GM12878 (cell line): ENCODE results near the gene FGD5. TPM values are rescaled to one million over a fixed set of nuclear protein-coding genes. Genes with fewer than 3 reads are reported as not detected.
A peak's percentile ranks its signal among the peaks of the same experiment; 100 is the strongest.

Experiments
- BHLHE40 ChIP-seq, 2 experiments: fragments of 450-650 bp in 1 of 2; IDR thresholded peaks; 2 replicates each; pipeline ENCODE4 v1.6.1; 2011 to 2017; ENCODE audit warnings: low read depth in 2 of 2, borderline replicate concordance in 1 of 2, improper control_type of control experiment in 1 of 2, low read length in 1 of 2, mild to moderate bottlenecking in 1 of 2
- FOS ChIP-seq: IDR thresholded peaks from 3 replicates; pipeline ENCODE4 v1.6.1; 2011; ENCODE audit warnings: borderline replicate concordance; ENCODE audit not compliant: insufficient read length; ENCODE audit errors: extremely low read depth
- GATAD2B ChIP-seq: fragments of 450-650 bp; conservative IDR thresholded peaks from 2 replicates; pipeline ENCODE4 v1.6.1; 2017; ENCODE audit warnings: low read depth, mild to moderate bottlenecking, moderate library complexity
- HCFC1 ChIP-seq: fragments of 150-350 bp; IDR thresholded peaks from 2 replicates; pipeline ENCODE4 v1.6.1; 2014; ENCODE audit warnings: low read length
- IKZF1 ChIP-seq: fragments of 450-650 bp; conservative IDR thresholded peaks from 2 replicates; pipeline ENCODE4 v1.6.1; 2017; ENCODE audit warnings: antibody characterized with exemption, mild to moderate bottlenecking
- KAT2A ChIP-seq: conservative IDR thresholded peaks from 2 replicates; pipeline ENCODE4 v1.6.1; 2011; ENCODE audit warnings: low read depth, low read length; ENCODE audit not compliant: control insufficient read depth
- MEF2A ChIP-seq: IDR thresholded peaks from 2 replicates; pipeline ENCODE4 v1.6.1; 2011; ENCODE audit warnings: low read depth, mild to moderate bottlenecking, low read length, moderate library complexity; ENCODE audit not compliant: insufficient read depth
- MTA2 ChIP-seq: fragments of 450-650 bp; IDR thresholded peaks from 2 replicates; pipeline ENCODE4 v1.6.1; 2016; ENCODE audit warnings: low read depth, mild to moderate bottlenecking, moderate library complexity
- MYB ChIP-seq: fragments of 150-350 bp; IDR thresholded peaks from 2 replicates; pipeline ENCODE4 v1.6.1; 2014; ENCODE audit warnings: mild to moderate bottlenecking, low read depth, low read length, borderline replicate concordance
- NBN ChIP-seq: fragments of 450-650 bp; IDR thresholded peaks from 2 replicates; pipeline ENCODE4 v1.6.1; 2016
- NR2C2 ChIP-seq: IDR thresholded peaks from 2 replicates; pipeline ENCODE4 v1.6.1; 2011; ENCODE audit warnings: borderline replicate concordance, low read depth; ENCODE audit not compliant: control insufficient read depth, insufficient read length
- NRF1 ChIP-seq: conservative IDR thresholded peaks from 2 replicates; pipeline ENCODE4 v1.6.1; 2011; ENCODE audit warnings: mild to moderate bottlenecking, low read depth, low read length, improper control_type of control experiment
- POU2F2 ChIP-seq: IDR thresholded peaks from 3 replicates; pipeline ENCODE4 v1.6.1; 2011; ENCODE audit warnings: low read depth, mild to moderate bottlenecking, low read length, borderline replicate concordance
- RAD51 ChIP-seq: fragments of 450-650 bp; IDR thresholded peaks from 2 replicates; pipeline ENCODE4 v1.6.1; 2016; ENCODE audit warnings: moderate library complexity, mild to moderate bottlenecking, inconsistent platforms
- SIN3A ChIP-seq: IDR thresholded peaks from 2 replicates; pipeline ENCODE4 v1.6.1; 2012; ENCODE audit warnings: low read depth, low read length, improper control_type of control experiment
- SUPT20H ChIP-seq: IDR thresholded peaks from 2 replicates; pipeline ENCODE4 v1.6.1; 2011; ENCODE audit warnings: low read depth, mild to moderate bottlenecking, low read length, moderate library complexity, borderline replicate concordance; ENCODE audit not compliant: control insufficient read depth
- TCF7 ChIP-seq: IDR thresholded peaks from 2 replicates; pipeline ENCODE4 v1.6.1; 2014; ENCODE audit warnings: antibody characterized with exemption, borderline replicate concordance
- polyA plus RNA-seq, 11 experiments: library from polyadenylated mRNA; depleted of rRNA in 4 of 11; unstranded in 6 of 11; stranded (reverse) in 5 of 11; fragments of >200 nt; fragmentation: Nextera tagmentation in 4 of 11; fragmentation: Illumina TruSeq in 1 of 11; extraction: Ambion mirVana in 4 of 11; extraction: Trizol in 1 of 11; gene quantifications; 1 replicate in 1 of 11; 2 replicates in 10 of 11; pipeline versions ENCODE4 v1.2.1 to v1.2.3, GENCODE V29; 2011 to 2016; ENCODE audit warnings: inconsistent platforms in 2 of 11, missing spikeins in 2 of 11, low read depth in 1 of 11
- total RNA-seq, 4 experiments: library from RNA; depleted of rRNA in 3 of 4; stranded (reverse); fragments of >200 nt in 3 of 4; fragmentation: Illumina TruSeq in 1 of 4; extraction: Trizol in 1 of 4; gene quantifications; 2 replicates each; pipeline versions ENCODE4 v1.2.1 to v1.2.3, GENCODE V29; 2013 to 2021
- TF ChIP-seq, protein P1 (sequence below): fragments of 450-650 bp; IDR thresholded peaks from 2 replicates; pipeline ENCODE4 v1.6.1; 2014; ENCODE audit warnings: mild to moderate bottlenecking
- TF ChIP-seq, protein P2 (sequence below): fragments of 450-650 bp; conservative IDR thresholded peaks from 2 replicates; pipeline ENCODE4 v1.6.1; 2017; ENCODE audit warnings: mild to moderate bottlenecking, moderate library complexity
- TF ChIP-seq, protein P3 (sequence below): IDR thresholded peaks from 2 replicates; pipeline ENCODE4 v1.6.1; 2012; ENCODE audit warnings: low read length, inconsistent platforms
- TF ChIP-seq, protein P4 (sequence below): fragments of 450-650 bp; IDR thresholded peaks from 2 replicates; pipeline ENCODE4 v1.6.1; 2016; ENCODE audit warnings: mild to moderate bottlenecking, moderate library complexity, borderline replicate concordance

Gene FGD5
- total and polyA plus RNA-seq, 10 of the 15 experiments (the other 5 are each of a cell fraction or from before 2014, with no cell fraction given): 0.03 to 0.13 (median 0.11) TPM; not detected in 3

DNA sequence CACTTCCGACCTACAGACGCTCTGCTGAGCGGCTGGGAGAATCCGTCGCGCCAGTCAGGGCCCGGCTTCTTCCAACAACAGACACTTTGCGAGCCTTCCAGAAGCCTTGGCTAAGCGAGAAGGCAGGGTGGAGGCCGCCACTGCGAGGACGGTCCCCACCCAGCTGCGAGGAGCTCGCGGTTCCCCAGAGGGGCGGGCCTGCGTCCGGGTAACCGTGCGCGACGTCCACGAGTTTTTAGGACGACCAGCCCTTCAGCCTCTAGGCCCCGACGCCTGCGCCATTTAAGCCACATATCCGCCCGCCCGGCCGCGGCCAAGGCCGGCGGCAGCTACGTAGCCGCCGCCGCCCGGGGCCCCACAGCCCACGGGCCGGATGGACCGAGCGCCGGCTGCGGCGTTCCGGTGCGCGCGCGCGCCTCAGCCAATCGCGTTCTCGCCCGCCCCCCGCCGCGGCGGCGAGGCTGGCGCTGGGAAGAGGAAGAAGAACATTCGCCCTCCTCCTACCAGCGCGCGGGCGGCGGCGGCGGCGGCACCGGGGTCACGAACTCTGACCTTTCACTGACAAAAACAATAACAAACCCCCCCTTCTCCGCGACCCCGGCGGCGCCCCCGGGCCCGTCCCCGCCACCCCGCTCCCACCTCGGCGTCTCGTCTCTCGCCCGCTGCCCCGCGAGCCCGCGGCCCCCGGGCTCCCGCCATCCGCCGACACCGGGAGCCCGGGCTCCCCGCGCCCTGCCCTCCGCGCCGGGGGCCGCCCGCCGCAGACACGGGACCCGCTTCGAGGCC, 128.5 kb downstream of the FGD5 start, which contains the start of gene NR2C2 (continued):
- TF ChIP-seq, protein P1, sequence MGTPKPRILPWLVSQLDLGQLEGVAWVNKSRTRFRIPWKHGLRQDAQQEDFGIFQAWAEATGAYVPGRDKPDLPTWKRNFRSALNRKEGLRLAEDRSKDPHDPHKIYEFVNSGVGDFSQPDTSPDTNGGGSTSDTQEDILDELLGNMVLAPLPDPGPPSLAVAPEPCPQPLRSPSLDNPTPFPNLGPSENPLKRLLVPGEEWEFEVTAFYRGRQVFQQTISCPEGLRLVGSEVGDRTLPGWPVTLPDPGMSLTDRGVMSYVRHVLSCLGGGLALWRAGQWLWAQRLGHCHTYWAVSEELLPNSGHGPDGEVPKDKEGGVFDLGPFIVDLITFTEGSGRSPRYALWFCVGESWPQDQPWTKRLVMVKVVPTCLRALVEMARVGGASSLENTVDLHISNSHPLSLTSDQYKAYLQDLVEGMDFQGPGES: 0 out of 2 replicates have a peak, but pooled peaks have one; percentile 41
- TF ChIP-seq NR2C2 (no peak), SIN3A (peak; percentile 27; the same call in 1 of the 2 replicates), MEF2A (no peak), IKZF1 (peak; percentile 74), GATAD2B (peak; percentile 77), HCFC1 (peak; percentile 50), MYB (no peak), NBN (0 out of 2 replicates have a peak, but pooled peaks have one; percentile 37), TCF7 (no peak), KAT2A (no peak), RAD51 (no peak), SUPT20H (no peak), FOS (no peak), BHLHE40 (IDR thresholded peaks at IDR 0.05; ENCODE audit: borderline replicate concordance in 1 of 2, low read depth in 2 of 2, low read length in 1 of 2) (peak; percentile 27 to 74; a peak in 3 of 4 replicates), MTA2 (no peak), POU2F2 (peak; percentile 76; the same call in 1 of the 3 replicates), NRF1 (0 out of 2 replicates have a peak, but pooled peaks have one; percentile 10)
- TF ChIP-seq, protein P2, sequence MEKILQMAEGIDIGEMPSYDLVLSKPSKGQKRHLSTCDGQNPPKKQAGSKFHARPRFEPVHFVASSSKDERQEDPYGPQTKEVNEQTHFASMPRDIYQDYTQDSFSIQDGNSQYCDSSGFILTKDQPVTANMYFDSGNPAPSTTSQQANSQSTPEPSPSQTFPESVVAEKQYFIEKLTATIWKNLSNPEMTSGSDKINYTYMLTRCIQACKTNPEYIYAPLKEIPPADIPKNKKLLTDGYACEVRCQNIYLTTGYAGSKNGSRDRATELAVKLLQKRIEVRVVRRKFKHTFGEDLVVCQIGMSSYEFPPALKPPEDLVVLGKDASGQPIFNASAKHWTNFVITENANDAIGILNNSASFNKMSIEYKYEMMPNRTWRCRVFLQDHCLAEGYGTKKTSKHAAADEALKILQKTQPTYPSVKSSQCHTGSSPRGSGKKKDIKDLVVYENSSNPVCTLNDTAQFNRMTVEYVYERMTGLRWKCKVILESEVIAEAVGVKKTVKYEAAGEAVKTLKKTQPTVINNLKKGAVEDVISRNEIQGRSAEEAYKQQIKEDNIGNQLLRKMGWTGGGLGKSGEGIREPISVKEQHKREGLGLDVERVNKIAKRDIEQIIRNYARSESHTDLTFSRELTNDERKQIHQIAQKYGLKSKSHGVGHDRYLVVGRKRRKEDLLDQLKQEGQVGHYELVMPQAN: peak; percentile 78
- TF ChIP-seq, protein P3, sequence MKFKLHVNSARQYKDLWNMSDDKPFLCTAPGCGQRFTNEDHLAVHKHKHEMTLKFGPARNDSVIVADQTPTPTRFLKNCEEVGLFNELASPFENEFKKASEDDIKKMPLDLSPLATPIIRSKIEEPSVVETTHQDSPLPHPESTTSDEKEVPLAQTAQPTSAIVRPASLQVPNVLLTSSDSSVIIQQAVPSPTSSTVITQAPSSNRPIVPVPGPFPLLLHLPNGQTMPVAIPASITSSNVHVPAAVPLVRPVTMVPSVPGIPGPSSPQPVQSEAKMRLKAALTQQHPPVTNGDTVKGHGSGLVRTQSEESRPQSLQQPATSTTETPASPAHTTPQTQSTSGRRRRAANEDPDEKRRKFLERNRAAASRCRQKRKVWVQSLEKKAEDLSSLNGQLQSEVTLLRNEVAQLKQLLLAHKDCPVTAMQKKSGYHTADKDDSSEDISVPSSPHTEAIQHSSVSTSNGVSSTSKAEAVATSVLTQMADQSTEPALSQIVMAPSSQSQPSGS: no peak
- TF ChIP-seq, protein P4, sequence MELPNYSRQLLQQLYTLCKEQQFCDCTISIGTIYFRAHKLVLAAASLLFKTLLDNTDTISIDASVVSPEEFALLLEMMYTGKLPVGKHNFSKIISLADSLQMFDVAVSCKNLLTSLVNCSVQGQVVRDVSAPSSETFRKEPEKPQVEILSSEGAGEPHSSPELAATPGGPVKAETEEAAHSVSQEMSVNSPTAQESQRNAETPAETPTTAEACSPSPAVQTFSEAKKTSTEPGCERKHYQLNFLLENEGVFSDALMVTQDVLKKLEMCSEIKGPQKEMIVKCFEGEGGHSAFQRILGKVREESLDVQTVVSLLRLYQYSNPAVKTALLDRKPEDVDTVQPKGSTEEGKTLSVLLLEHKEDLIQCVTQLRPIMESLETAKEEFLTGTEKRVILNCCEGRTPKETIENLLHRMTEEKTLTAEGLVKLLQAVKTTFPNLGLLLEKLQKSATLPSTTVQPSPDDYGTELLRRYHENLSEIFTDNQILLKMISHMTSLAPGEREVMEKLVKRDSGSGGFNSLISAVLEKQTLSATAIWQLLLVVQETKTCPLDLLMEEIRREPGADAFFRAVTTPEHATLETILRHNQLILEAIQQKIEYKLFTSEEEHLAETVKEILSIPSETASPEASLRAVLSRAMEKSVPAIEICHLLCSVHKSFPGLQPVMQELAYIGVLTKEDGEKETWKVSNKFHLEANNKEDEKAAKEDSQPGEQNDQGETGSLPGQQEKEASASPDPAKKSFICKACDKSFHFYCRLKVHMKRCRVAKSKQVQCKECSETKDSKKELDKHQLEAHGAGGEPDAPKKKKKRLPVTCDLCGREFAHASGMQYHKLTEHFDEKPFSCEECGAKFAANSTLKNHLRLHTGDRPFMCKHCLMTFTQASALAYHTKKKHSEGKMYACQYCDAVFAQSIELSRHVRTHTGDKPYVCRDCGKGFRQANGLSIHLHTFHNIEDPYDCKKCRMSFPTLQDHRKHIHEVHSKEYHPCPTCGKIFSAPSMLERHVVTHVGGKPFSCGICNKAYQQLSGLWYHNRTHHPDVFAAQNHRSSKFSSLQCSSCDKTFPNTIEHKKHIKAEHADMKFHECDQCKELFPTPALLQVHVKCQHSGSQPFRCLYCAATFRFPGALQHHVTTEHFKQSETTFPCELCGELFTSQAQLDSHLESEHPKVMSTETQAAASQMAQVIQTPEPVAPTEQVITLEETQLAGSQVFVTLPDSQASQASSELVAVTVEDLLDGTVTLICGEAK: no peak
